Colon (tissue), 2 donors: ENCODE results near the gene KCNMB1.
"Not testable (repeated sequence)": the region's sequence is repeated elsewhere in the genome, so short reads cannot be mapped to it uniquely, and the experiment has no call there.

ENCODE experiments used
- FAIRE-seq: peaks from 2 replicates; lab custom pipeline; 2012; peaks lifted over from hg19 to GRCh38; lab: Jason Lieb, UNC
- donor health status: control.
- donor health status: control.

KCNMB1 gene

GRCh38 chr5:170376526-170376925, 12.6 kb downstream of the KCNMB1 start:
- not testable (repeated sequence) for FAIRE-seq

GRCh38 chr5:170375283-170375682, 13.9 kb downstream of the KCNMB1 start:
- no peak for FAIRE-seq

DNA sequence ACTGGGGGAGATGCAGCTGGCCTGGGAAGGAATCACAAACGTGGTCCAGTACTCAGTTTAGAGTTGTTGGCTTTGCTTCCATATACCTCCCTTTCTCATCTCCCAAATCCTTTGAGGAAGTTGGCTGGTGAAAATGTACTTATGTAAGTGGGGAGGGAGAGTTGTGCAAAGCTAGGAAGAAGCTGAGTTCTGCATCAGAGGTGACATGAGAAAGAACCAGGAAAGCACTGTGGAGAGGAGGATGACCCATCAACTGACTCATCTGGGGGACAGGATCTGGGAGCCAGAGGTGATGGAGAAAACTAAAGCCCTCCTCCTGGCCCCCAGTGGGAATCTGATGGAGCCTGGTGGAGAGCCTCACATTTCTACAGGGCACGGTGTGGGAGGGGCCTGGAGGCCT, 16.2 kb downstream of the KCNMB1 start:
- FAIRE-seq = no peak

DNA sequence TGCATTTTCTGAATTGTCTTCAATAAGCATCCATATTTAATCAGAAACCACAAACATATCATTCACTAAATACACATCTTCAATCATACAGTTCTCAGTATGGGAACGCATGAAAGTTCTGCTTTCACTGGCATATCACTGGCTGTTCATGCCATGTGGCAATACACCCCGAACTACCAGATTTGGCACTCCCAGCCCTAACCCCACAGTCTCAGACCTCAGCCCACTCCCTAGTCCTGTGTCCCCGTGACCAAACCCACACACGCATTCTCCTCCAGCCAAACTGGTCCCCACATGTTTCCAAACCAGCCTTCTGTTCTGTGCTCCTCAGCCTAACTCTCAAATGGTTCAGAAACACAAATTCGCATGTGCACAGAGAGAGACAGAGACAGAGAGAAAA, 20.6 kb downstream of the KCNMB1 start:
- no peak for FAIRE-seq

- FAIRE-seq = no peak
Measured at GRCh38 chr5:170366276-170366675, 22.9 kb downstream of the KCNMB1 start.

- FAIRE-seq = no peak
Measured at GRCh38 chr5:170365831-170366230, 23.3 kb downstream of the KCNMB1 start.

GRCh38 chr5:170365011-170365410, 24.2 kb downstream of the KCNMB1 start:
- no peak for FAIRE-seq

DNA sequence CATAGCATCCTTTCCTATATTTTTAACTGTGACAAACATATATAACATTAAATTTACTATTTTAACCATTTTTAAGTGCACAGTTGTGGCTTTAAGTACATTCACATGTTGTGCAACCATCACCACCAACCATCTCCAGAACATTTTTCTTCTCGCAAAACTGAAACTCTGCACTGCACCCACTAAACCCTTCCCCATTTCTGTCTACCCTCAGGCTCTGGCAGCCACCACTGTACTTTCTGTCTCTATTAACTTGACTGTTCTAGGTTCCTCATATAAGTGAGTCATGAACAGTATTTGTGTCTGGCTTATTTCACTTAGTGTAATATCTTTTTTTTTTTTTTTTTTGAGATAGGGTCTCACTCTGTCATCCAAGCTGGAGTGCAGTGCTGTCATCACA, 25.5 kb downstream of the KCNMB1 start:
- FAIRE-seq = no peak

DNA sequence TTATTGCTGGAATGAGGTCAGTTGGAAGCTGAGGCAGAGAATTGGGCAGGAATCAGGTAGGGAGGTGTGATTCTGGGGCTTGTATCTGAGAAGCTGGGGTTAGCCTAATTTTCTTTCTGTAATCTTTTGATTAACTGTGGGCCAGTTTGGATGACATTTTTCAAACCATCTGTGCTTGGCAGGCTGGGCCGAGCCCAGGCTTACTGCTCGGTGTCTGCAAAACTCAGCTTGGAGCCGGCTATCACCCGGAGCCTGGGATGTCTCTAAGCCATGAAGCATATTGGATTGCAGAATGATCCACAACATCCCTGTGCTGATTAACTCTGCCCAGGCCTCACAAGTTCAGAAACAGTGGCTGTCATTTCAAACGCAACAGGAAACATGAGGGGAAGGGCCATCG, 26.5 kb downstream of the KCNMB1 start:
- FAIRE-seq = no peak

DNA sequence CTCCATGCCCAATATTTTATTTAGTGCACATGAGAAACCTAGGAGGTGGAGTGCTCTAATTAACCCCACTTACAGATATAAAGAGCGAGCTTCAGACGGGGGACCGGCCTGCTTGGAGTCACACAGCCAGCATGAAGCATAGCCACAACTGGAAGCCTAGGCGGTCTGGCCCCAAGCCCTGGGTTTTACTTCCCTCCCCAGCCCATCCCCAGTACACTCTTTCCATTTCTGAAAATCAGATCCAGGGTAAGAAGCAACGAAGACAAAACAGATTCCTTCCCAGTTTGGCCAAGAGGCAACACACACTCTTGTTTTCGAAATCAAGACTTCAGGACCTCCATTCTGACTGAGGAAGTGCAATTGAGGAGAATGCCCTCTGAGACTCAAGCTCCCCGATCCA, 27.1 kb downstream of the KCNMB1 start:
- no peak for FAIRE-seq

GRCh38 chr5:170361616-170362015, 27.6 kb downstream of the KCNMB1 start:
- FAIRE-seq = no peak

GRCh38 chr5:170361116-170361515, 28.1 kb downstream of the KCNMB1 start:
- no peak for FAIRE-seq

DNA sequence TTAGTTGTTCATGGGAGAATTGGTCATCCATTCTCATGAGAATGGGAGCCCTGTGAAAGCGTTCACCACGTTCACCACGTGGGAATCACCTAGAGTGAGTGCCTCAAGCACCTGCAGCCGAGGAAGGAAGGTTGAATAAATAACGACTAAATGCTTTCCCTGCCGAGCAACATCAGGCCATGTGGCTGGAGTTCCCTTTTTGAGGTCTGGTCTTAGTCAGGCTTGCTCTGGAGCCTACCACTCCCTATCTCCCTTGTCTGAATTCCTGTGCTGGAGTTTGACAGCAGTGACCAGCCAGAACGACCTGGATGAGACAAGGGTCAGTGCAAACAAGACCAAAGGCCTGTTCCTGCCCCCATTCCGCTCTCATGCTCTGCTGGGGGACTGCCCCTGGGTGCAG, 28.5 kb downstream of the KCNMB1 start:
- FAIRE-seq = no peak

DNA sequence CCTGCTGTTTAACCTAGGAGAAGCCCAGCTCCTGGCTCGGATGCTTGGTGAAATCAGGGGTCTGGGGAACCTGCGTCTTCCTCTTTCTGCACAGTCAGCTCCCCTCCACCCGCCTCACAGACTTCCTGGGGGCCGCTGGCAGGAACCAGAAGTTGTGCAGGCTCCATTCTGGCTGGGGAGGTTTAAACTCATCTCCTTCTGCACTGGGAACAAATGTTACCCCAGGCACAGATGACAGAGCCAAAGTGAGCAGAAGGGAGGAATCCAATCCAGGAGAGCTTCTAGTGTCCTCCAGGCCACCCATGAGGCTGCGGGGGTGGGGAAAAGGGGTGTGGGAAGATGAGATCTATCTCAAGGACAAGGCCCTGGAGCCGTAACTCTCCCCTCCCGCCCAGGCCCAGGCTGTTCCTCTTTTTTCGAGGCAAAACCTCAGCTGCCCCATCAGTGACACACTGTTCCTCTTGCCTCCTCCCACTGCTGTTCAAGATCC, 31.2 kb downstream of the KCNMB1 start:
- no peak for FAIRE-seq

DNA sequence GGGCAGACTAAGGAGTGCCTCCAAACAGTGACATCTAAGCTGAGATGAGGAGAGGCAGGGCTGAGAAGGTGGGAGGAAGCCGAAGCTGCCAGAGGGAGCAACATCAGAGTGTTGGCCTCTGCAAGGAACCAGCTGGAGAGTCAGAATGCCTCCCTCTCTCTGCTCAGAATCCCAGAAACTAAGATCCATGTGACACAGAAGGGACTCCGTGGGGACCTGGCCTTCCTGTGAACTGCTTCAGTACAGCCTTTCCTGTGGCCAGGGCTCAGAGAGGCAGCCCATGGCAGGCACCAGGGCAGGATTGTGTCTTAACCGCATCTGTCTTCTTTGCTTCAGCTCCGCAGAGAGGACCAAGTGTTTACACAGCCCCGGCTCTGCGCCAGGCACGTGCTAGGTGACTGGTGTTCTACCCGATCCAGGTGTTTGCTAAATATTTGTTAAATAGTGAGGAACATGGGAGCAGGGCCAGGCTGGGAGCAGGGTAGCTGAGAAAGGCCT, 33.5 kb downstream of the KCNMB1 start:
- FAIRE-seq = no peak

GRCh38 chr5:170353961-170354360, 35.2 kb downstream of the KCNMB1 start:
- FAIRE-seq = no peak

DNA sequence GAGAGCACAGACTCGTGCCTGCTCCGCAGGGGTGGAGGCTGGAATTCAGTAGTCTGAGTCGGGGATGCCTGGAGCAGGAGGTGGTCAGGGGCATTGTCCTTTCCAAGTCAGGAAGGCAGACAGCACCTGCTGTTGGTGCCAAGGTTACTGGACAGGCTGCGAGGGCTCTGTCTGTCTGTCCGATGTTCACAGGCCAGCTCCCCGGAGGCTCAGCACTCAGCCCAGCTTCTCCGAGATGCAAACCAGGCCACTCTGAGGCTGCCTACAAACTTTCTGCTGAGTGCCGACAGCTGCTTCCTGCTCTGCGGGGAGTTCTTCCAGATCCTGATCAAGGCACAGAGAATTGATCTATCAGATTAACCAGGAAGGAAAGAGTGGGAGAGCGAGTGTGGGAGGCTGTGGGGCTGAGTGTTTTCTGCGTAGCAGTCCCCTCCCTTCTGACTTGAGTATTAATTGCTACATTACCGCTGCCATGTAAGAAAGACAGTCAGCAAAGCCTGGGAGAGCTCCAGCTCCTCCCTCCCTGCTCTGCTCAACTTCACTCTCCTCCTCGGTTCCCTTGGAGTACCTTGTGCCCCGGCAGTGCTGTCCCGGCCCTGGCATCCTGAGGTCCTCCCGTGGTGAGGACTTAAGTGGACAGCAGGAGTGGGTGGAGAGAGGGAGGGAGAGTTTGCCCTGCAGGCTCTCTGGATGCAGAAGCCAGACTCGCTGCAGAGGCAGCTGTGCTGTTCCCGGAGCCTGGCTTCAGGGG, 36.0 kb downstream of the KCNMB1 start:
- FAIRE-seq = no peak

- no peak for FAIRE-seq
Measured at GRCh38 chr5:170348137-170348633, 41.0 kb downstream of the KCNMB1 start.

DNA sequence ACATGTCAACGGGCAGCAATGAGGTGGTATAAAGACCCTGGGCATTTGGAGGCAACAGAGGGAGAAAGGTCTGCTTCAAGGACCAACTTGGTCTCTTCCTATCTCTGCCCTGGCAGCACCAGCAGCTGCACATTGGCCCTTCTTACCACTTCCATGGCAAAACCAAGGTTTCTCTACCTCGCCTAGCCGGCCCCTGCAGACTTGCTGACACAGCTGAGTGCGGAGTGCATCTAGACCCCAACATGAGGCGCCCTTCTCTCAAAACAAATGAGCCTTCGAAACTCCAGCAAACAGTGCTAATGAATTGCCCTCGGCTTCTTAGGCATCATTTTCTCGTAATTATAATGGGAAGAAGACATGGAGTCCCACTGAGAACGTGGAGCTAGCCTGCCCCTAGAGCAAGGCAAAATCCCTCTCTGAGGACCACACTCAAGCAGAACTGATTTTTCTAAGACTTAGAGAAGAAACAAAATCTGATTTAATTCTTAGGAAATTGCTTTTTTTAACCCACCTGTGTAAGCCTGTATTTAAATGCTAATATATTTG, 42.1 kb downstream of the KCNMB1 start:
- no peak for FAIRE-seq

DNA sequence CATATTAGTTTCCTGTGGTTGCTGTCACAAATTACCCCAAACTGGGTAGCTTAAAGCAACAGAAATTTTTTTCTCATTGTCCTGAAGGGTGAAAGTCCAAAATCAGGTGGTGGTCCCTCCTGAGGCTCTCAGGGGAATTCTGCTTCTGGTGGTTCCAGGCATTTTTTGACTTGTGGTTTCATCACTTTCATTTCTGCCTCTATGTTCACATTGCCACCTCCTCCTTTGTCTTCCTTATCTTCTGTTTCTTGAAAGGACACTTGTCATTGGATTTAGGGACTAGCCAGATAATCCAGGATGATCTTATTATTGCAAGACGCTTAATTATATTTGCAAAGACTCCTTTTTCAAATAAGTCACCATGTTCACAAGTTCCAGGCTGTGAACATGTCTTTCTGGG, 43.2 kb downstream of the KCNMB1 start:
- no peak for FAIRE-seq

DNA sequence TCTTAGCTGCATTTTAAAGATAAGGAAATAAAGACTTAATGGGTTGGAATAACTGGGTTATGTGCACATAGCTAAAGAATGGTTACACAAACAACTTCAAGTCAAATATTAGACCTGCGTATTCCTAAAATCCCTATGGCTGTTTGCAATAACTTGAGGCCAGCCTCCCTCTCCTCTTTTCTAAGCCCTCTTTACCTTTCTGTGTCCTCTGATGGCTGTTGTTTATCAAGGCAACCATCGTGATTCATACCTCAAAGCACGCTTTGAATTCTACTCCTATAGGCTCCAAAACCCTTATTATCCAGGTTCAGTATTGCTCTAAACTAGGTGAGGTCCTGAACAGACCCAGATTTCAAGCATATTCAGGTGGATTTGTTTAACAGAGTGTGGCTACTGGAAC, 46.0 kb downstream of the KCNMB1 start:
- no peak for FAIRE-seq

DNA sequence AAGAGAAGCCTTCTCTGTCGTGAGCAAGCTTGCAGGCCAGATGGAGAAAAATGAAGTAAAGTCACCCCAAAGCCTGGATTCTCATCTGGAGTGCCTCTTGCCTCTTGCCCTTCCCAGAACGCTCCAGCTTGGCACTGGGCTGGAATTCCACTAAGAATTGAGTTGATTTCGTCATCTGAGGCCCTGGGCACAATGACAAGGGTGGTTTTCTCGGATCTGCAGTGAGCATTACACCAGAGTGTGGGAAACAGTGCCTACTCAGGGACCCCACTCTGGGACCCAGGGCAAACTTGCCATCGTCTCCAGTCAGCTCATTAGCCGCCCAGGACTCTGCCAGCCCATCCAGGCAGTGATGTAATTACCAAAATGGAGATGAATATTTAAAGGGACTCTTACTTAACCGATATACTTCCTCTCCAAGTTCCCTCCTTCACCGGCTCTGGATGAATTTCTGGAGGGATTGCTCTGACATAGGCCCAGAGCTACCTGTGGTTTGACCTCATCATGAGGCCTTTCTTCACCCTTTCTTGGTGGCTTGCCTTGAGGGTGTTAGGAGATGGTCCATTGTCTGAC, 46.9 kb downstream of the KCNMB1 start:
- no peak for FAIRE-seq

- no peak for FAIRE-seq
Measured at GRCh38 chr5:170341545-170341944, 47.6 kb downstream of the KCNMB1 start.
